Uterus (tissue), 2 donors: ENCODE results near the gene TANGO6.

ENCODE experiments used
- POLR2A ChIP-seq, 2 donors: fragments of 450-650 bp; IDR thresholded peaks; one replicate each; pipeline ENCODE4 v1.6.1; 2016; ENCODE audit warnings: antibody characterized with exemption in 2 of 2, mild to moderate bottlenecking in 1 of 2, moderate library complexity in 1 of 2
- TF ChIP-seq, protein P1 (sequence below), 4 experiments: fragments of 200-600 bp in 2 of 4; fragments of 450-650 bp in 2 of 4; sonication (generic) in 2 of 4; IDR thresholded peaks; one replicate each; pipeline ENCODE4 v1.5.1; 2016 to 2019; ENCODE audit warnings: antibody characterized with exemption in 4 of 4, mild to moderate bottlenecking in 2 of 4, moderate library complexity in 1 of 4

GRCh38 chr16:68806981-68807380, 36.4 kb upstream of the TANGO6 start:
- TF ChIP-seq, protein P1, sequence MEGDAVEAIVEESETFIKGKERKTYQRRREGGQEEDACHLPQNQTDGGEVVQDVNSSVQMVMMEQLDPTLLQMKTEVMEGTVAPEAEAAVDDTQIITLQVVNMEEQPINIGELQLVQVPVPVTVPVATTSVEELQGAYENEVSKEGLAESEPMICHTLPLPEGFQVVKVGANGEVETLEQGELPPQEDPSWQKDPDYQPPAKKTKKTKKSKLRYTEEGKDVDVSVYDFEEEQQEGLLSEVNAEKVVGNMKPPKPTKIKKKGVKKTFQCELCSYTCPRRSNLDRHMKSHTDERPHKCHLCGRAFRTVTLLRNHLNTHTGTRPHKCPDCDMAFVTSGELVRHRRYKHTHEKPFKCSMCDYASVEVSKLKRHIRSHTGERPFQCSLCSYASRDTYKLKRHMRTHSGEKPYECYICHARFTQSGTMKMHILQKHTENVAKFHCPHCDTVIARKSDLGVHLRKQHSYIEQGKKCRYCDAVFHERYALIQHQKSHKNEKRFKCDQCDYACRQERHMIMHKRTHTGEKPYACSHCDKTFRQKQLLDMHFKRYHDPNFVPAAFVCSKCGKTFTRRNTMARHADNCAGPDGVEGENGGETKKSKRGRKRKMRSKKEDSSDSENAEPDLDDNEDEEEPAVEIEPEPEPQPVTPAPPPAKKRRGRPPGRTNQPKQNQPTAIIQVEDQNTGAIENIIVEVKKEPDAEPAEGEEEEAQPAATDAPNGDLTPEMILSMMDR (IDR thresholded peaks at IDR 0.05) = no peak
- no peak for TF ChIP-seq POLR2A (IDR thresholded peaks at IDR 0.05)
